Vagina (tissue), 2 donors: ENCODE data around the gene SLC22A2. TPM values are rescaled to one million over a fixed set of nuclear protein-coding genes. Genes with fewer than 3 reads are reported as not detected.

Experiments
- DNase-seq, 2 donors: peaks; one replicate each; pipeline ENCODE4 v3.0.0-alpha.2; 2017; ENCODE audit errors: extremely low spot score in 2 of 2
- H3K27ac ChIP-seq: fragments of 200-600 bp; sonication (generic); one replicate; pipeline ENCODE4 v1.5.1; 2019
- H3K27me3 ChIP-seq: fragments of 200-600 bp; sonication (generic); one replicate; pipeline ENCODE4 v1.5.1; 2019
- H3K36me3 ChIP-seq, 2 donors: fragments of 200-600 bp; sonication (generic); one replicate each; pipeline ENCODE4 v1.5.1; 2017 to 2019
- H3K4me1 ChIP-seq: fragments of 200-600 bp; sonication (generic); one replicate; pipeline ENCODE4 v1.5.1; 2019
- H3K4me3 ChIP-seq, 2 donors: fragments of 200-600 bp; sonication (generic); 1 replicate in 1 of 2; 2 replicates in 1 of 2; pipeline ENCODE4 v1.5.1; 2016 to 2019
- H3K9me3 ChIP-seq: fragments of 200-600 bp; sonication (generic); one replicate; pipeline ENCODE4 v1.5.1; 2019
- POLR2A ChIP-seq, 2 donors: fragments of 450-650 bp; IDR thresholded peaks; one replicate each; pipeline ENCODE4 v1.6.1; 2017; ENCODE audit warnings: antibody characterized with exemption in 2 of 2, mild to moderate bottlenecking in 2 of 2, moderate library complexity in 2 of 2
- POLR2AphosphoS5 ChIP-seq, 2 donors: sonication (generic); formaldehyde crosslinking; IDR thresholded peaks; one replicate each; pipeline ENCODE4 v1.9.0; 2017; ENCODE audit warnings: antibody characterized with exemption in 2 of 2, mild to moderate bottlenecking in 2 of 2, low read depth in 1 of 2; ENCODE audit not compliant: insufficient read depth in 1 of 2
- intact Hi-C: fragments of 100-400 bp; cut with DNase I; formaldehyde crosslinking; loops from one replicate; pipeline ENCODE4 v1.15.1; 2023
- total RNA-seq: library from RNA; depleted of rRNA; stranded (reverse); fragments of >200 nt; gene quantifications from one replicate; pipeline ENCODE4 v1.2.3, GENCODE V29; 2016
- TF ChIP-seq, protein P1 (sequence below), 3 experiments: fragments of 450-650 bp in 2 of 3; fragments of 200-600 bp in 1 of 3; sonication (generic) in 1 of 3; IDR thresholded peaks; one replicate each; pipeline ENCODE4 v1.5.1; 2017 to 2019; ENCODE audit warnings: antibody characterized with exemption in 3 of 3, mild to moderate bottlenecking in 2 of 3, moderate library complexity in 2 of 3

The SLC22A2 gene
- total RNA-seq, 1 donor from 2014 or later, result not detected

DNA sequence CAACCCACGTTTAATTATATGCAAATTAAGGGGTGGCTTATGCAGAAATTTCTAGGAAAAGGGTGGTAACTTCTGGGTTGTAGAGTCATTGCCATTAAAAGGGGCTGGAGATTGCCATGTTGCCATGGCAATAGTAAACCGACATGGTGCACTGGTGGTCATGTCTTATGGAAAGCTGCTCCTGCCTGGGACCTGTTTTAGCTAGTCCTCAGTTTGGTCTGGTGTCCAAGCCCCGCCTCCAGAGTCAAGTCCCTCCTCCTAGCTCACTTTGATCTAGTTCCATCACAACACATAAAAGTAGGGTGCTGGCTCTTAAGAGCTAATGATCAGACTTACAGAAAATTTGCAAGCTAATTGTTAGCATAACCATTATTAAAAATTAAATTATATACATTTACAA, 5.3 kb downstream of the SLC22A2 start:
- H3K27ac ChIP-seq, result no peak overlapping the region
- H3K4me1 ChIP-seq, result peaks cover 6% of the 10 kb centered on the region
- no peaks in the 10 kb centered on the region for H3K9me3 ChIP-seq
- no peaks in the 10 kb centered on the region for H3K27me3 ChIP-seq
- intact Hi-C loops, result no loop called here
- no peak overlapping the region for H3K4me3 ChIP-seq
- TF ChIP-seq, protein P1, sequence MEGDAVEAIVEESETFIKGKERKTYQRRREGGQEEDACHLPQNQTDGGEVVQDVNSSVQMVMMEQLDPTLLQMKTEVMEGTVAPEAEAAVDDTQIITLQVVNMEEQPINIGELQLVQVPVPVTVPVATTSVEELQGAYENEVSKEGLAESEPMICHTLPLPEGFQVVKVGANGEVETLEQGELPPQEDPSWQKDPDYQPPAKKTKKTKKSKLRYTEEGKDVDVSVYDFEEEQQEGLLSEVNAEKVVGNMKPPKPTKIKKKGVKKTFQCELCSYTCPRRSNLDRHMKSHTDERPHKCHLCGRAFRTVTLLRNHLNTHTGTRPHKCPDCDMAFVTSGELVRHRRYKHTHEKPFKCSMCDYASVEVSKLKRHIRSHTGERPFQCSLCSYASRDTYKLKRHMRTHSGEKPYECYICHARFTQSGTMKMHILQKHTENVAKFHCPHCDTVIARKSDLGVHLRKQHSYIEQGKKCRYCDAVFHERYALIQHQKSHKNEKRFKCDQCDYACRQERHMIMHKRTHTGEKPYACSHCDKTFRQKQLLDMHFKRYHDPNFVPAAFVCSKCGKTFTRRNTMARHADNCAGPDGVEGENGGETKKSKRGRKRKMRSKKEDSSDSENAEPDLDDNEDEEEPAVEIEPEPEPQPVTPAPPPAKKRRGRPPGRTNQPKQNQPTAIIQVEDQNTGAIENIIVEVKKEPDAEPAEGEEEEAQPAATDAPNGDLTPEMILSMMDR (IDR thresholded peaks at IDR 0.05), result no peak
- TF ChIP-seq POLR2A (IDR thresholded peaks at IDR 0.05) (no peak), POLR2AphosphoS5 (IDR thresholded peaks at IDR 0.05; ENCODE audit: insufficient read depth in 1 of 2, low read depth in 1 of 2) (no peak)
- no peaks in the 10 kb centered on the region for H3K36me3 ChIP-seq
- DNase-seq, result no peak

DNA sequence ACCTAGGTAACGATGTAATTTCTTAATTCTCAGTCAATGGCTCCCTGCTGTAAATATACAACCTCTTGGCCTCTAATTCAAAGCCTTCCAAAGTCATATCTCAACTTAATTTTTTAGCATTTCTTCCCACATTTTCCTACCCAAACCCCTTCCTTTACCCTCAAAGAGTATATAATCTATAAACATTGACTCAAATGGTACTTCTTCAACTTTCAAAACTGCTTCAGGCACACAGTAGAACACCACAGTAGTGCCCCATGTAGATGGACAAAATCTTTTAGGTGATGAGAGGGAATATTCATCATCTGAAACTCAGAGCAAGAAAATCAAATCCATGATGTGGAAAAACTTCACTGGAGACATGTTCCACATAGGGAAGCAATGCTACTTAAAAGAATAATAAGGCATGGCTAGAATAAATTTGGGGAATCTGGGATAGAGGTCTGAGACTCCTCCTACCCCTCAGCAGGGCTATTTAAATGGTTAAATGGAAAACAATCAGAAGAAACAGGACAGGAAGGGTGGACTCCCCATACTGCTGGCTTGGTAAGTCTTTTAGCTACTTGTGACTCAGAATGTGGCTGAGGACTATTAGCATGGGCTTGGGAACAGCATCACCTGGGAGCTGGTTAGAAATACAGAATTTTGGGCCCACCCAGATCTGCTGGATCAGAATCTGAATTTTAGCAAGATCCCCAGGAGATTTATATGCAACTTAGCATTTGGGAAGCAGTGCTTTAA, 6.4 kb downstream of the SLC22A2 start:
- Histone ChIP-seq H3K27ac (no peak overlapping the region), H3K4me3 (no peak overlapping the region), H3K4me1 (peaks cover 6% of the 10 kb centered on the region), H3K27me3 (no peaks in the 10 kb centered on the region), H3K36me3 (no peaks in the 10 kb centered on the region), H3K9me3 (no peaks in the 10 kb centered on the region)
- no peak for TF ChIP-seq POLR2AphosphoS5 (IDR thresholded peaks at IDR 0.05; ENCODE audit: insufficient read depth in 1 of 2, low read depth in 1 of 2)
- TF ChIP-seq, protein P1 (IDR thresholded peaks at IDR 0.05), result no peak
- TF ChIP-seq POLR2A (IDR thresholded peaks at IDR 0.05), result no peak
- intact Hi-C loops, result no loop called here
- no peak for DNase-seq

GRCh38 chr6:160249671-160250070, 8.9 kb downstream of the SLC22A2 start:
- peaks cover 6% of the 10 kb centered on the region for H3K4me1 ChIP-seq
- DNase-seq, result no peak
- no peaks in the 10 kb centered on the region for H3K36me3 ChIP-seq
- no peak overlapping the region for H3K27ac ChIP-seq
- no peaks in the 10 kb centered on the region for H3K9me3 ChIP-seq
- intact Hi-C loops, result no loop called here
- no peak overlapping the region for H3K4me3 ChIP-seq
- TF ChIP-seq POLR2AphosphoS5 (IDR thresholded peaks at IDR 0.05; ENCODE audit: insufficient read depth in 1 of 2, low read depth in 1 of 2), result peak in 1 of 2 donors; percentile 19
- no peak for TF ChIP-seq POLR2A (IDR thresholded peaks at IDR 0.05)
- TF ChIP-seq, protein P1 (IDR thresholded peaks at IDR 0.05), result no peak
- H3K27me3 ChIP-seq, result no peaks in the 10 kb centered on the region

GRCh38 chr6:160248538-160248937, 10.1 kb downstream of the SLC22A2 start:
- no peaks in the 10 kb centered on the region for H3K36me3 ChIP-seq
- H3K9me3 ChIP-seq, result no peaks in the 10 kb centered on the region
- TF ChIP-seq POLR2AphosphoS5 (IDR thresholded peaks at IDR 0.05; ENCODE audit: insufficient read depth in 1 of 2, low read depth in 1 of 2), result no peak
- TF ChIP-seq POLR2A (IDR thresholded peaks at IDR 0.05), result no peak
- TF ChIP-seq, protein P1 (IDR thresholded peaks at IDR 0.05), result no peak
- DNase-seq, result no peak
- intact Hi-C loops, result no loop called here
- no peaks in the 10 kb centered on the region for H3K27me3 ChIP-seq
- no peak overlapping the region for H3K4me3 ChIP-seq
- H3K27ac ChIP-seq, result no peak overlapping the region
- H3K4me1 ChIP-seq, result peaks cover 6% of the 10 kb centered on the region

DNA sequence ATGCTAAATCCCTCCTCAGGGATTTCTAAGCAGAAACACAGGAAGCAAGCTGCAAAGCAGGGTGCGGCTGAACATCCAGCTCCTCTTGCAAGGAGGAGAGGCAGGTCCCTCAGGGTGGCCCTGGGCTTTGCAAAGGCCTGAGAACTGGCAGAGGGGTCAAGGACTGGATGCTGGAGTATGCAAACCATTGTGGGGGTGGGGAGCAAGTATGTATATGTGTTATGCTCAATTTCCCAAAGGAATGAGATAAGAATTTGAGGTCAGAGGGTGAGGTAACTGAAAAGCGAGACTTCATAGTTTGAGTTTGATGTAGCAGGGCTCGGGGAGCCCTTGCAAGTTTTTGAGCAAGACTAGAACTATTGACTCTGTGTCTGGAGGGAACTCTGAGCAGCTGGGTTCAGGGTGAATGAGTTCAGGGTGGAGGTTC, 11.2 kb downstream of the SLC22A2 start:
- Histone ChIP-seq H3K4me3 (no peak overlapping the region), H3K9me3 (no peaks in the 10 kb centered on the region), H3K4me1 (peaks cover 6% of the 10 kb centered on the region), H3K27me3 (no peaks in the 10 kb centered on the region), H3K36me3 (no peaks in the 10 kb centered on the region), H3K27ac (no peak overlapping the region)
- TF ChIP-seq, protein P1 (IDR thresholded peaks at IDR 0.05), result no peak
- TF ChIP-seq POLR2A (IDR thresholded peaks at IDR 0.05), result no peak
- TF ChIP-seq POLR2AphosphoS5 (IDR thresholded peaks at IDR 0.05; ENCODE audit: insufficient read depth in 1 of 2, low read depth in 1 of 2), result no peak
- no peak for DNase-seq
- intact Hi-C loops, result no loop called here
